Stimulated activated naive CD8-positive, alpha-beta T cell treated with anti-CD3 and anti-CD28 coated beads, Interleukin-15, Interleukin-2, amounts not matched to agents 100 ng/mL and 50 ng/mL, for 24 hours (primary cell): Measurements from ENCODE around the gene DCPS.

ENCODE experiments used
- H3K27ac Mint-ChIP-seq: one replicate; pipeline ENCODE4 v1.8.0; 2021; ENCODE audit warnings: mild to moderate bottlenecking, mixed read lengths
- H3K27me3 Mint-ChIP-seq: one replicate; pipeline ENCODE4 v1.8.0; 2021; ENCODE audit warnings: mixed read lengths
- H3K36me3 Mint-ChIP-seq: one replicate; pipeline ENCODE4 v1.8.0; 2021; ENCODE audit warnings: low read depth, mixed read lengths
- H3K4me1 Mint-ChIP-seq: one replicate; pipeline ENCODE4 v1.8.0; 2021; ENCODE audit warnings: low read depth, mixed read lengths
- H3K4me3 Mint-ChIP-seq: one replicate; pipeline ENCODE4 v1.8.0; 2021; ENCODE audit warnings: mild to moderate bottlenecking, mixed read lengths
- H3K9me3 Mint-ChIP-seq: one replicate; pipeline ENCODE4 v1.8.0; 2021; ENCODE audit warnings: mixed read lengths

The DCPS gene

DNA sequence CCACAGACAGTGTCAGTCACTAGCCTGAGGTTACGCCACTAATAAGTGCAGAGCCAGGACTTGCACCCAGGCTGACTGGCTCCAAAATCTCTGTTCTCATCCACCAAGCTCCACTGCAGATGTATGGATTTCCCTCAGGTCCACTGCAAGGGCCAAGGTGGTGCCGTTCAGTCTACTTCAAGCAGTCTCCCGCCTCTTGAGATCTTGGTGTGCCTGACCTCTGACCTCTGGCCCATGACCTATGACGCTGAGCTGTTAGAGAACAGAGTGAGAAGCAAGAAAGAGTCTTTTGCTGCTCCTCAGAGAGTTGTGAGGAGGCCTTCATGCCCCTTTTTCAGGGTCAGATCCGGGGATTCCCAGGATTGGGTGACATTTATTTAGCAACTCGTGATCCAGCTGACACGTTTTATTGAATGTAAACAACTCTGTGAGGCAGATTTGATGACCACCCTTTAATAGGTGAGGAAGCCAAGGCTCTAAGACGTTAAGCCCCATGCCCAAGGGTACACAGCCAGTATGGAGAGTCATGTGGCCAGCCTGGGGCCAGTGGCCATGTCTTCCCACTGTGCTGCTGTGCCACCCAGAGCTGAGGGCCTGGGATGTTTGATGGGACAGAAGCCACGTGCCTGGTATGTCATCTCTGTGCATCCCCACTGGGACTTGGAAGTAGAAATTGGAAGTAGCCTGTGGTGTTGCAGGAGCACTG lies 25.2 kb downstream of the DCPS start:
- peaks cover 28% of the 10 kb centered on the region for H3K4me1 Mint-ChIP-seq
- H3K4me3 Mint-ChIP-seq = no peak overlapping the region
- H3K27ac Mint-ChIP-seq = no peak overlapping the region
- peaks cover 23% of the 10 kb centered on the region for H3K36me3 Mint-ChIP-seq
- no peaks in the 10 kb centered on the region for H3K9me3 Mint-ChIP-seq
- no peaks in the 10 kb centered on the region for H3K27me3 Mint-ChIP-seq

DNA sequence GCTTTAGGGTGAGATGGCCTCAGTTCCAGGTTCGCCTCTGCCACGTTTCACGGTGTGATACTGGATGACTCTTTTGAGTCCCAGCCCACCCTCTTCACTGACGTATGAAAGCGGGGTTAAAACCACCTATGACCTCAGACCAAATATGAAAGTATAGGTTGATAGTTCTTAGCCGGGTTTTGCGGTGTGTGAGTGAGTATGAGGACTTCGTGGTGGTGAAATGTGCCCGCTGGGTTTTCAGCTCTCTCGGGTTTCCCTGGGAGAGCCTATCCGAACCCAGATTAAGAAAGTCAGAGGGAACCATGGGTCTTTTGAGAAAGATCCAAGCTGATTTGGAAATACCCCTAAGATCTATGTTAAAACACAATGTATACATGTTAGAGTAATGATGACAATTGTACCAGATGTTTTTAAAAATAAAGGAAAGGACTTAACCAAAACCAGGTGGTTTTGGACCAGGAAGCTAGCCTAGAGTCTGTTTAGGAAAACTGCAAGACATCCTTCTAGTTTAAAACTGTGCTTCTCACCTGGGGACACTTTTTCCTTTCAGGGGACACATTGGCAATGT lies 25.9 kb downstream of the DCPS start:
- H3K36me3 Mint-ChIP-seq = peaks cover 25% of the 10 kb centered on the region
- peaks cover 28% of the 10 kb centered on the region for H3K4me1 Mint-ChIP-seq
- peak overlapping the region; percentile 78 for H3K27ac Mint-ChIP-seq
- H3K27me3 Mint-ChIP-seq = no peaks in the 10 kb centered on the region
- no peaks in the 10 kb centered on the region for H3K9me3 Mint-ChIP-seq
- H3K4me3 Mint-ChIP-seq = no peak overlapping the region

DNA sequence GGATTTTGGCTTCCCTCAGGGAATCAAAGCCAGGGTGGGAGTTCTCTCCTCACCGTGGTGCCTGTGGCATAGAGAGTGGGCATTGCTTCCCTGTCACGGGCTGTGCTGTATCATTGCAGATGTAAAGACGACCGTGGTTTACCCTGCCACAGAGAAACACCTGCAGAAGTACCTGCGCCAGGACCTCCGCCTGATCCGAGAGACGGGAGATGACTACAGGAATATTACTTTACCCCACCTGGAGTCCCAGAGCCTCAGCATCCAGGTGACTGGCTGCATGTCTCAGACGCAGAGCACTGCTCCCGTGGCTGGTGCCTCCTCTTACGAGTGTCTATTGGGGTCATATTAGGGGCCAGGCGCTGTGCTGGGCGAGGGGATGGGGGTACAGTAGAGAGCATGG lies 27.4 kb downstream of the DCPS start:
- Mint-ChIP-seq H3K4me3 (no peak overlapping the region), H3K36me3 (peaks cover 29% of the 10 kb centered on the region), H3K9me3 (no peaks in the 10 kb centered on the region), H3K27ac (no peak overlapping the region), H3K4me1 (peaks cover 34% of the 10 kb centered on the region), H3K27me3 (no peaks in the 10 kb centered on the region)

DNA sequence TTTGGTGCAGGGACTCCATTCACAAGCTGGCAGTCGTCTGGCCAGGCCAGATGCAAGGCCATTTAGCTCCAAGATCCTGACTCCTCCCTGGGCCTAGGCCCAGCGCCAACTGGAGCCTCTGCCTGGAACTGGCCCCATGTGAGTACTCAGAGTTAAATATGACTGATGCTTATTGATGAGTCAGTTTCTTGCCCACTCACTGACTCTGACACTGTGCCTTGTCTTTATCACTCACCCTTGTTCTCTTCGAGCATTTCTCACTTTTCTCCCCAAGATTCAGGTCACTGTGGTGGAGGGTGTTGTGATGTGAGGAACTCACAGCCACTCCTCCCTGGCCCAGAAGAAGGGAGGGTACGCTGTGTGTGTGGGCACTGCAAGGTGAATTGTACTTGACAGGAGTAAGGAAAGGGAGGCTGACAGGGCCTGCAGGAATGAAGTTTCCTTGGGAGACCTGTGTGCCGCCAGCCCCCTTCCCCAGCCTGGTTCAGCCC lies 28.4 kb downstream of the DCPS start:
- Mint-ChIP-seq H3K27ac (no peak overlapping the region), H3K4me1 (peaks cover 34% of the 10 kb centered on the region), H3K36me3 (peaks cover 29% of the 10 kb centered on the region), H3K4me3 (no peak overlapping the region), H3K9me3 (no peaks in the 10 kb centered on the region), H3K27me3 (no peaks in the 10 kb centered on the region)

- Mint-ChIP-seq H3K36me3 (peaks cover 29% of the 10 kb centered on the region), H3K4me3 (no peak overlapping the region), H3K27me3 (no peaks in the 10 kb centered on the region), H3K4me1 (peaks cover 34% of the 10 kb centered on the region), H3K27ac (peak overlapping the region; percentile 45), H3K9me3 (no peaks in the 10 kb centered on the region)
These were observed 29.3 kb downstream of the DCPS start for GRCh38 chr11:126333142-126333541.

- Mint-ChIP-seq H3K4me1 (peaks cover 22% of the 10 kb centered on the region), H3K27ac (no peak overlapping the region), H3K27me3 (no peaks in the 10 kb centered on the region), H3K9me3 (no peaks in the 10 kb centered on the region), H3K4me3 (no peak overlapping the region), H3K36me3 (peaks cover 29% of the 10 kb centered on the region)
These were observed 31.0 kb downstream of the DCPS start for GRCh38 chr11:126334659-126335462.

DNA sequence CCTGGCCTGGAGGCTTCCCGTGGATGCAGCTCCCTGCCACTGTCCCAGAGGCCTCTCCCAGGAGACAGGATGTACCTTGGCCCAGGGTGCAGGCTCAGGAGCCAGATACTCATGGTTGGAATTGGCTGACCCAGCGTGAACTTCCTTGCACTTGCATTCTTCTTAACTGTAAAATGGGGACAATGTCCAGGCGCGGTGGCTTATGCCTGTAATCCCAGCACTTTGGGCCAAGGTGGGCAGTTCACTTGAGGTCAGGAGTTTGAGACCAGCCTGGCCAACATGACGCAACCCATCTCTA lies 31.6 kb downstream of the DCPS start:
- peaks cover 21% of the 10 kb centered on the region for H3K4me1 Mint-ChIP-seq
- H3K36me3 Mint-ChIP-seq = peaks cover 29% of the 10 kb centered on the region
- H3K9me3 Mint-ChIP-seq = no peaks in the 10 kb centered on the region
- H3K4me3 Mint-ChIP-seq = no peak overlapping the region
- no peak overlapping the region for H3K27ac Mint-ChIP-seq
- no peaks in the 10 kb centered on the region for H3K27me3 Mint-ChIP-seq

DNA sequence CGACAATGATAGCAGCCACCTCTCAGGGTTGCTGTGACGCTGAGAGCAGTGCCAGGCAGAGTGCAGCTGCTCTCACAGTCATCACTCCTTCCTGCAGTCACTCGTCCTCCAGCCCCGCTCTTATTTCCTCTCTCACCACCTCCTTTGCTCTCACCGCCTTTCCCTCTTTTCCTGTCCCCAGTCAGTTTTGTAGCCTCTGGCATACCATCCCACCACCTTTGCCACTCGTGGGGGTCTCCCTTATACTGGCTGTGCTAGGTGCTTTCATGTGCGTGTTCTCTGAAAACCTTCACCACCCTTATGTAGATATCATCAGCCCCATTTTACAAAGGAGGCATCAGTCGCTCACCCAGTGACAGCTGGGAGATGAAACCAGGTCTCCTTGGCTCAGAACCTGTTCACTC lies 32.3 kb downstream of the DCPS start:
- no peak overlapping the region for H3K27ac Mint-ChIP-seq
- H3K4me3 Mint-ChIP-seq = no peak overlapping the region
- H3K9me3 Mint-ChIP-seq = no peaks in the 10 kb centered on the region
- peaks cover 32% of the 10 kb centered on the region for H3K36me3 Mint-ChIP-seq
- no peaks in the 10 kb centered on the region for H3K27me3 Mint-ChIP-seq
- H3K4me1 Mint-ChIP-seq = peaks cover 21% of the 10 kb centered on the region

GRCh38 chr11:126336671-126337101 lies 32.8 kb downstream of the DCPS start:
- H3K36me3 Mint-ChIP-seq = peaks cover 37% of the 10 kb centered on the region
- H3K27me3 Mint-ChIP-seq = no peaks in the 10 kb centered on the region
- H3K4me3 Mint-ChIP-seq = no peak overlapping the region
- peaks cover 26% of the 10 kb centered on the region for H3K4me1 Mint-ChIP-seq
- H3K27ac Mint-ChIP-seq = no peak overlapping the region
- H3K9me3 Mint-ChIP-seq = no peaks in the 10 kb centered on the region

DNA sequence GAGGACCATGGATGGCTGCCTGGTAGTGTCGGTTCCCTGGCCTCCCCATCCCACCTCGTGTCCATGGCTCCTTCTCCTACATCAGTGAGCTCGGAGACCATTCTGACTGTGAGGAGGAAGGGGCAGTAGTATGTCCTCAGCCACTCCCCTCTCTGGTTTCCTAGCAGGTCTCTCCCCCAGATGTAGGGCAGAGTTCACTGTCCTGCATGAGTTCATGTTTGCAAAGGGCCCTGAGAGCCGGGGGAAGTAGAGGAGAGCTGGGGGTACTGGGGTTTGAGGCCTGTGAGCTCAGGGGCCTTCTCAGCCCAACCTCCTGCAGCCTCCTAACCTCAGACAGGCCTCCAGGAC lies 33.2 kb downstream of the DCPS start:
- no peak overlapping the region for H3K4me3 Mint-ChIP-seq
- H3K9me3 Mint-ChIP-seq = no peaks in the 10 kb centered on the region
- H3K4me1 Mint-ChIP-seq = peaks cover 27% of the 10 kb centered on the region
- H3K36me3 Mint-ChIP-seq = peaks cover 39% of the 10 kb centered on the region
- H3K27me3 Mint-ChIP-seq = no peaks in the 10 kb centered on the region
- H3K27ac Mint-ChIP-seq = no peak overlapping the region

- no peak overlapping the region for H3K4me3 Mint-ChIP-seq
- H3K27me3 Mint-ChIP-seq = no peaks in the 10 kb centered on the region
- H3K9me3 Mint-ChIP-seq = no peaks in the 10 kb centered on the region
- peaks cover 34% of the 10 kb centered on the region for H3K36me3 Mint-ChIP-seq
- peaks cover 26% of the 10 kb centered on the region for H3K4me1 Mint-ChIP-seq
- H3K27ac Mint-ChIP-seq = no peak overlapping the region
These were observed 33.8 kb downstream of the DCPS start for GRCh38 chr11:126337474-126338241.

DNA sequence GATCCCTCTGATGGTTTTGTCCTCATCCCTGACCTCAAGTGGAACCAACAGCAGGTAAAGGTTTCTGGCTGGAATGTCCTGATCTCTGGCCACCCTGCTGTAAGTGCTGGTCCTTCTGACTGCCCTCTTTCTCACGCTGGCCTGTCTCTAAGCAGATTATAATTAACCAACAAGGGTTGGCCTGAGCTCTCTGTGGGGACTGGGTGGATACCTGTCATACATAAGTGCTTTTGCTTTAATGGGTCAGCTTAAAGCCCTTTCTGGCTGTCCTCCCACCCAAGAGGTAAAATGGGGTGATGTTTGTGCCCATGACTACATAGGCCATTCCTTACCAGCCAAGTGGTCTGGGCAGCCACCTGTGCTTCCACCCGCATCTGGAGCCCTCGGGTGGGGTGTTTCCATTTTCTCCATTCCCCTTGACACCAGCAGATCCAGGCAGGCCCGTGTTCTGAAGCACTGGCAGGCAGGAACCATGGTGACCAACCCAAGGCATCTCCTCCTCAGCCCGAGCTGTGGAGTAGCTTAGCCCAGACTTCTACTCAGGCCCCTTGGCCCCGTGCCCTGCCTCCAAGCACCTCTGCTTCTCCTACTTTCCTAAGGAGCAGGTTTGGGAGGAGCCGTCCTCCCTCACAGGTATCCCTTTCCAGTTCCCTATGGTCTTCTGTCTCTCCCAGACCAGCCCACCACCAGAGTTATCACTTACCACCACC lies 34.6 kb downstream of the DCPS start:
- no peak overlapping the region for H3K4me3 Mint-ChIP-seq
- H3K9me3 Mint-ChIP-seq = no peaks in the 10 kb centered on the region
- peaks cover 20% of the 10 kb centered on the region for H3K4me1 Mint-ChIP-seq
- peaks cover 28% of the 10 kb centered on the region for H3K36me3 Mint-ChIP-seq
- no peak overlapping the region for H3K27ac Mint-ChIP-seq
- no peaks in the 10 kb centered on the region for H3K27me3 Mint-ChIP-seq

GRCh38 chr11:126339073-126339862 lies 35.4 kb downstream of the DCPS start:
- Mint-ChIP-seq H3K27ac (no peak overlapping the region), H3K4me1 (peaks cover 20% of the 10 kb centered on the region), H3K27me3 (no peaks in the 10 kb centered on the region), H3K9me3 (no peaks in the 10 kb centered on the region), H3K36me3 (peaks cover 26% of the 10 kb centered on the region), H3K4me3 (no peak overlapping the region)
